Endothelial cell (in vitro differentiated cells): ENCODE data around the gene C12orf76. TPM values are rescaled to one million over a fixed set of nuclear protein-coding genes. Genes with fewer than 3 reads are reported as not detected.

Experiments
- DNase-seq: peaks from one replicate; pipeline ENCODE4 v3.0.0; 2021; ENCODE audit warnings: low spot score
- H3K27ac Mint-ChIP-seq: one replicate; pipeline ENCODE4 v1.8.0; 2021; ENCODE audit warnings: mixed read lengths, inconsistent platforms; ENCODE audit not compliant: unreplicated experiment
- H3K27me3 Mint-ChIP-seq: one replicate; pipeline ENCODE4 v1.8.0; 2021; ENCODE audit warnings: mild to moderate bottlenecking, moderate library complexity, mixed read lengths, inconsistent platforms; ENCODE audit not compliant: unreplicated experiment
- H3K36me3 Mint-ChIP-seq: one replicate; pipeline ENCODE4 v1.8.0; 2021; ENCODE audit warnings: mild to moderate bottlenecking, low read depth, mixed read lengths, inconsistent platforms; ENCODE audit not compliant: unreplicated experiment
- H3K4me1 Mint-ChIP-seq: one replicate; pipeline ENCODE4 v1.8.0; 2021; ENCODE audit warnings: mild to moderate bottlenecking, mixed read lengths, inconsistent platforms; ENCODE audit not compliant: unreplicated experiment
- H3K4me3 Mint-ChIP-seq: one replicate; pipeline ENCODE4 v1.8.0; 2021; ENCODE audit warnings: mild to moderate bottlenecking, mixed read lengths, inconsistent platforms; ENCODE audit not compliant: unreplicated experiment
- H3K9me3 Mint-ChIP-seq: one replicate; pipeline ENCODE4 v1.8.0; 2021; ENCODE audit warnings: mixed read lengths, inconsistent platforms; ENCODE audit not compliant: unreplicated experiment
- CTCF ChIP-seq: fragments of 200-600 bp; sonication (generic); IDR thresholded peaks from one replicate; pipeline ENCODE4 v1.5.0; 2021; ENCODE audit warnings: antibody characterized with exemption; ENCODE audit not compliant: unreplicated experiment
- total RNA-seq: library from RNA; stranded (reverse); fragmentation: NEBNext Ultra II Directional; extraction: Animal tissue kit (Norgen Biotek cat#: 25700); gene quantifications from one replicate; pipeline ENCODE4 v1.2.1, GENCODE V29; 2021; ENCODE audit not compliant: unreplicated experiment

The C12orf76 gene
- total RNA-seq, 1 donor from 2014 or later, result 21.9 TPM

GRCh38 chr12:109999983-110000505 lies 48.3 kb downstream of the C12orf76 start:
- Mint-ChIP-seq H3K4me3 (peak overlapping the region; percentile 99), H3K4me1 (peaks cover 25% of the 10 kb centered on the region), H3K9me3 (no peaks in the 10 kb centered on the region), H3K27ac (peak overlapping the region; percentile 91), H3K27me3 (peaks cover 12% of the 10 kb centered on the region), H3K36me3 (peaks cover 21% of the 10 kb centered on the region)
- TF ChIP-seq CTCF, result no peak
- DNase-seq, result no peak

- no peak for TF ChIP-seq CTCF
- peak overlapping the region; percentile 91 for H3K27ac Mint-ChIP-seq
- peaks cover 29% of the 10 kb centered on the region for H3K4me1 Mint-ChIP-seq
- peak overlapping the region; percentile 99 for H3K4me3 Mint-ChIP-seq
- no peak for DNase-seq
- no peaks in the 10 kb centered on the region for H3K9me3 Mint-ChIP-seq
- peaks cover 14% of the 10 kb centered on the region for H3K27me3 Mint-ChIP-seq
- H3K36me3 Mint-ChIP-seq, result peaks cover 21% of the 10 kb centered on the region
Measured at GRCh38 chr12:109999649-109999971, 48.7 kb downstream of the C12orf76 start.

- Mint-ChIP-seq H3K27ac (peak within 1 kb of the TSS; percentile 98), H3K36me3 (peaks cover 21% of the 10 kb centered on the region), H3K9me3 (no peaks in the 10 kb centered on the region), H3K27me3 (peaks cover 14% of the 10 kb centered on the region), H3K4me1 (peaks cover 34% of the 10 kb centered on the region), H3K4me3 (peak within 1 kb of the TSS; percentile 99)
- TF ChIP-seq CTCF, result no peak
- DNase-seq, result peak; percentile 83
Measured at GRCh38 chr12:109998904-109999648, 49.2 kb downstream of the C12orf76 start, which contains the start of gene ANKRD13A. TSS of gene ANKRD13A (plus strand) at chr12:109999430. CDS start at chr12:109999689, 259 bp downstream.

GRCh38 chr12:109998241-109998903 lies 50.0 kb downstream of the C12orf76 start:
- no peak for TF ChIP-seq CTCF
- H3K4me1 Mint-ChIP-seq, result peaks cover 41% of the 10 kb centered on the region
- peak overlapping the region; percentile 94 for H3K4me3 Mint-ChIP-seq
- DNase-seq, result no peak
- peaks cover 21% of the 10 kb centered on the region for H3K36me3 Mint-ChIP-seq
- peaks cover 14% of the 10 kb centered on the region for H3K27me3 Mint-ChIP-seq
- no peaks in the 10 kb centered on the region for H3K9me3 Mint-ChIP-seq
- H3K27ac Mint-ChIP-seq, result peak overlapping the region; percentile 98

- no peaks in the 10 kb centered on the region for H3K9me3 Mint-ChIP-seq
- no peak for DNase-seq
- TF ChIP-seq CTCF, result no peak
- H3K27ac Mint-ChIP-seq, result no peak overlapping the region
- H3K4me1 Mint-ChIP-seq, result peaks cover 47% of the 10 kb centered on the region
- H3K4me3 Mint-ChIP-seq, result no peak overlapping the region
- H3K36me3 Mint-ChIP-seq, result peaks cover 17% of the 10 kb centered on the region
- H3K27me3 Mint-ChIP-seq, result peaks cover 14% of the 10 kb centered on the region
Measured at GRCh38 chr12:109997393-109997792, 50.9 kb downstream of the C12orf76 start.
